NCI-H2227 (cell line): ENCODE data around the gene CLIP1.

Experiments
- DNase-seq: peaks from one replicate; lab custom pipeline; 2025; ENCODE audit not compliant: unreplicated experiment; lab: John Stamatoyannopoulos, UW

Gene CLIP1

DNA sequence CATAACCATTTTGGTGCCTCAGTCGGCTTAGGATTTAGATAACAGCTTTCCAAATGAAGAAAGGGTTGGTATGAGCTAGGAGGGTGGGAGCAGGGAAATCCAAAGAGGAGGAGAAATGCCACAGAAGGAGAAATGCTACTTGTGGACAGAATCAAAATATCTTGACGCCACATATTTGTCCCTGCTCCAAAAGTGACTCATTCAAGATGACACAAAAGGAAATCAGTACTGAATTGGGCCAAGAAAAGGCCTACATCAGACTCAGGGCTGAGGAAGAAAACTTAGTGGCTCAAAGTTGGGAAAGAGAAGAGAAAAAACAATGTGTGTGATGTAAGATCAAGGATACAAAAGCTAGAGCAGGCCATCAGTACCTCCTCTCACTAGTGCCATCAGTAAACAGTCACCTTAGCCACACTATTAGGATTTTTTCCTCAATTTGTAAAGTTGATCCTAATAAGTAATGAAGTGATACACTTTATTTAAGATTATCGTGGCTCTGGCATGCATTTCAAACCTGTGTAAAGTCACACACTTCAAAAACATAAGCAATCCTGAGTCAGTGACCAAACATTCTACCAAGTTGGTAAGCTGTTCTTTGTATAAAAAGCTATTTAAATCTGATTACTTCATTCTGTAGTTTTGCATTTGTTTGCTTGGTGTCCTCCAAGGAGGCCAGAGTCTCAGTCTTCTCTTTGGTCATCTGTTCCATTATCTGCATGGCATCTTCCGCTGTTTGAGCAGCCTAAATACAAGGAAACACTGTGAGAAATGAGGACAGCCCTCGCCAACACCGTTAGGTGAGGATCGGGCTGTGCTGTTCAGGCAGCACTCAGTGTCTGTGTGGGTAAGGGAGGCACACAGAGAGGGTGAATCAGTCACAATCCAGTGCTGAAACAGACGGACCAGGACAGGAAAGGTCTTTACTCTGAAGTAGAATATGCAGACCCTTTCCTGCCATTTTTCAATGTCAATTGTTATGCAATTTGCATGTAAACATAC, 103.6 kb downstream of the CLIP1 start:
- DNase-seq: no peak

DNA sequence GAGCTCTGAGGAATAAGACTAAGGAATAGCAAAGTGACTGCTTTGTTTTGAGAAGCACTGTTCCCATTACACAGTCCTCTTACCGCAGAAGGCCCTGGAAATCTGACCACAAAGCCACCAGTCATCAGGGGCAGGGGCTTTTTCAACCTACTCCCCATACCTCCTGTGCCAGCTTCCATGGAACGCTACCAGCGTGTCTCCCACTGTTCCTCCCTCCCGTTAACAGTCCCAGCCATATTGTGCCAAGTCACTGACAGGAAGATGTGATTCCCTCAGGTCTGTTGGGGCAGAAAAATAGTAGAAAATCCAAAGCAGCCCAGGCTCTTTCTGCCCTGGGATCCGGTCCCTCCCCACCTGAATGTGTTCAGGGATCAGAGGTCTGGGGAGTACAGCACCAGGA, 109.5 kb downstream of the CLIP1 start:
- no peak for DNase-seq

- DNase-seq: no peak
Measured at GRCh38 chr12:122311696-122312095, 110.8 kb downstream of the CLIP1 start.

GRCh38 chr12:122310626-122311333, 111.7 kb downstream of the CLIP1 start:
- no peak for DNase-seq

DNA sequence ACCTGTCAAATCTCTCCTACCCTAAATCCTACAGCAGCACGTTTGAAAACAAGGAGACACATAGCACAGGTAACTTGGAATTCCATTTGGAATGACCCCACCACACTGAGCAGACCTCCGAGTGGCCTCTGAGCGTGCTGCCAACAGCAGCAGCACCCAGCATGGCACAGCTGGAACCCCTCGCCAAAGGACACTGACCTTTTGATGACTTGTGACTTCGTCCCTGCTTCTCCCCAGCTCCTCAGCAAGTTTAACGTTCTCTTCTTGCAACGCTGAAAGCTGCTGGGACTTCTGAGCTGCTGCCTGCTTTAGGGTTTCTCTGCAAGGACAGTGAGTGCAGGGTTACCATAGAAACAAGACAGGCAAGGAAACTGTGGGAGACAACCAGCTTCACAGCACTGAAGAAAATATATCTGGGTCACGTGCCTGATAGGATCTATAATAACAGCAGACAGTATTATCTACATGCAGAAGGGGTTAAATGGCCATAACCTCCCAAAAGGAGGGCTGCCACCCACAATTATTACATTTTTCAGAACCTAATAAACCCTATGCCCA, 112.8 kb downstream of the CLIP1 start:
- no peak for DNase-seq

DNA sequence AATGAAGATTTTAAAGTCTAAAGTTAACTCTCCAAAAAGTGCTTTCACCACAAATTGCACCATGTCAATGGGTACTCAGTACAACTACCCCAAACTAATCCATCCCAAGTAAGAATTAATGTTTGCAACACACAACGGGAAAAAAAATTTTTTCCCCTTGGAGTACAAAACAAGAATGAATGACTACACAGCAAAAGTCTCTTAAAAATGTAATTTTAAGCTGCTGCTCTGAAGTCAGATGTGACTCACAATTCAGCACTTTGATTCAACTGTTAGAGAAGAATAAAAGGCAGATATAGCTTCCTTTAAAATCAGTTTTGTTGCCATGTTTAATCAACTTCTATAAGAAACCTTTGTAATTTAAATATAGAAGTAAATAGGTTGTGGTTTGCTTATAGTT, 113.7 kb downstream of the CLIP1 start:
- DNase-seq: no peak

DNA sequence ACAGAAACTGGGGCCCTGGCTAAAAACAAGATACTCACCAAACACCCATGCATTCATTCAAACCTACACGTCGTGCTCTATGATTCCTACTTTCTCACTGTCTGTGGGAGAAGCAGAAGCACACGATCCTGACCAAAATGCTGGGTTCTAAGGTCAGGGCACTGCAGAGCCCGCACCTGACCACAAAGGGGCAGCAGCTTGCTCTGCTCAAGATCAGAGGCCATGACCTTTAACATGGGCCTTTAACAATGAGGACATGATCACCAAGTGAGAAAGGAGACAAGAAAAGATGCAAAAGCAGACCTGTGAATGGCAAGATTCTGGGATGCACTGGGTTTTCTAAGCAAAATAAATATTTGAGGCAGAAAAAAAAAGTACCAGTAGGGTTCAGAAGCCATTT, 116.1 kb downstream of the CLIP1 start:
- DNase-seq: no peak

- DNase-seq: no peak
Measured at GRCh38 chr12:122304924-122305323, 117.5 kb downstream of the CLIP1 start.

DNA sequence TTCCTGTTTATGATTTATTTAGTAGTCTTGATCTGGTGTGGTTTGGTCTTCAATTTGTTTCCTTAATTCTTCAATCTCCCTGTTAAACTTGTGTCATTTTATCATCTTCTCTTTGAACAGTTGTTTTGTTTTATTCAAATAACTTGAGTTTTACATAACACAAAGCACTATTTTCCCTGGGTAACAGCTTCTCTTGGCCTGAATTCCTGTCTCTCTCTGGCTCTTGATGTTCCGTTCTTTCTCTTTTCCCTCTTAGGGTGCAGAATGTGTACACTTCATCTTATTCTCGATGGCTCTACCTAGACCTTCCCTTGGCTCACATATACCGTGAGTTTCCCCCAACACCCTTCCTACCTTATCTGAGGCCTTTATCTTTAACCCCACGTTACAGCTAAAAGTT, 119.4 kb downstream of the CLIP1 start:
- DNase-seq: no peak

DNA sequence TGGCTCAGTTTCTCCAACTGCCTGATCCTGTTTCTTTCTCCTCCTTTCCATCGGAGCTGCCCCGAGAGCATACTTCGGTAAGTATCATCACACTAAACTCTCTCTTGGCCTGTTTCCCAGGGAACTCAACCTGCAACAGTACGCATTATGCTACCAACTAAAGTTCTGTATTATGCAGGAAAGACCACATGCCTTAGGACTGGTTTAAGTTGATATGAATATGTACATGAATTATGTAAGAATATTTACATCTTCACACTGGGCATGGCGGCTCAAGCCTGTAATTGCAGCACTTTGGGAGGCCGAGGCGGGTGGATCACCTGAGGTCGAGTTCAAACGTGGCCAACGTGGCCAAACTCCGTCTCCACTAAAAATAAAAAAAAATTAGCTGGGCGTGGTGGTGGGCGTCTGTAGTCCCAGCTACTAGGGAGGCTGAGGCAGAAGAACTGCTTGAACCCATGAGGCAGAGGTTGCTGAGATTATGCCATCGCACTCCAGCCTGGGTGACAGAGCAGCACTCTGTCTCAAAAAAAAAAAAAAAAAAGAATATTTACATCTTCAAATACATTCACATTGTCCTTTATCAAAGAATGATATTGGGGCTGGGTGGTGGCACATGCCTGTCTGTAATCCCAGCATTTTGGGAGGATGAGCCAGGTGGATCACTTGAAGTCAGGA, 124.3 kb downstream of the CLIP1 start:
- DNase-seq: no peak

DNA sequence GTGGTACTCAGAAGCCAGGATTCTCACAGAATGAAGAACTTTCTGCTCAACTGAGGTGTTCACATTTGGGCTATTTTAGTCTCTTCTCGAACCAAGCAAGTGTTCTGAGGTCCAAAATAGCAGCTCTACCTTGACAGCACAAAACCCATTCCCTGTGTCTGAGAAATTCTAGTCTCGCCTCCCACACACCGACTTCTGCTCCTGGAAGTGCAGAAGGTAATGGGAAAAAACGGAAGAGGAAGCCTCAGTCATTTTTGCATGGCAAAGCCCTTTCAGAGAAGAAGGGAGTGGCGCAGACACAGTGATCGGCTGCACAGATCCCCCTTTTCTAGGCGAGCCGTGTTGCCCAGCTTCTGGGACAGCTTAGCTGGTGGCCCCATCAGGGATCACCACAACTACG, 125.0 kb downstream of the CLIP1 start:
- no peak for DNase-seq

- no peak for DNase-seq
Measured at GRCh38 chr12:122295877-122296276, 126.6 kb downstream of the CLIP1 start.

DNA sequence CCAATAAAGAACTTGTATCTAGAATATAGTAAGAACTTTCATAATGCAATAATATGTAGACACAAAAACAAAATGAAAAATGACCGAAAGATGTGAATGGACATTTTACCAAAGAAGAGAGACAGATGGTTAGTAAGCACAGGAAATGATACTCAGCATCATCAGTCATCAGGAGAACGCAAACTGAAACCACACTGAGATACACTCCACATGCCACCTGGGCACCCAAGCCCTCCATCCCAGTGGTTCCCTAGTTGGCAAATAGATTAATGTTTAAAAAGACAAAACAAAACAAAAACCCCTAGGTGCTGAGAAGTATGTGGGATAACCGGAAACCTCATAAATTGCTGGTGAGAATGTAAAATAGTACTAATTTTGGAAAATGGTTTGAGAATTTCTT, 129.4 kb downstream of the CLIP1 start:
- DNase-seq: no peak

- no peak for DNase-seq
Measured at GRCh38 chr12:122291431-122291830, 131.0 kb downstream of the CLIP1 start.

GRCh38 chr12:122283680-122284079, 138.8 kb downstream of the CLIP1 start:
- no peak for DNase-seq

DNA sequence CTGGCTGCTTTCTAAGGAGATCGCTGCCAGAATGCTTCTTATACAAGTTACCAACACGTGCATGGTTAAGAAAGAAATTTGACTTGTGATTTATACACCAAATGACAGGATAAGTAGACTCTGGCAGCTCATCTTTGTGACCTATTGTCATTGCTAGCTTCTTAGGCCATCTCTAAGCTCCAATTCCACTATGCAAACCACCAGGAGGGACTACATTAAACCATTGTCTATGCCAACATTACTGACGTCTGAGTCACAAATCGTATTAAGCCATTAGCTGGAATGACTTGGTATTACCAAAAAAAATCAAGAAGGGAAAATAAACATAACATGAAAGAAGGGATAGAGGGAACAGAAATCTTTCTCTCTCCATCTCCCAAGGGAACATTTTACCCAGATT, 140.4 kb downstream of the CLIP1 start:
- DNase-seq: peak; percentile 22

DNA sequence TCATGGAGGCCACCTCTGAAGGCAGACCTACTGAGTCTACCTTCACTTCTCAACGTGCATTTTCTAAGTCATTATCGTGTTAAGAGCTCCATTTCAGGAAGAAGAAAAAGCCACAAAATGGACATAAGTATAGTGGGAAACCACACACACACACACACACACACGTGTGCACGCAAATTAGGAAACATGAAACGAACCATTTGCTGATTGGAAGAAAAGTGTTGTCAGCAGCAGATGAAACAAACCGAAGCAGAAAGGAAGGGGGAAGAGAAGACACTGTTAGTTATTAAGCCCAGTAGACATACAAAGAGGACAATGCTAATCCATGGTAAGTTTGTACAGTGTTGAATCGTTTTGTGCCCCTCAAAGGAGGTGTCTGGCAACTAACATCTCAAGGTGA, 146.2 kb downstream of the CLIP1 start:
- no peak for DNase-seq

GRCh38 chr12:122275459-122275858, 147.0 kb downstream of the CLIP1 start:
- no peak for DNase-seq

DNA sequence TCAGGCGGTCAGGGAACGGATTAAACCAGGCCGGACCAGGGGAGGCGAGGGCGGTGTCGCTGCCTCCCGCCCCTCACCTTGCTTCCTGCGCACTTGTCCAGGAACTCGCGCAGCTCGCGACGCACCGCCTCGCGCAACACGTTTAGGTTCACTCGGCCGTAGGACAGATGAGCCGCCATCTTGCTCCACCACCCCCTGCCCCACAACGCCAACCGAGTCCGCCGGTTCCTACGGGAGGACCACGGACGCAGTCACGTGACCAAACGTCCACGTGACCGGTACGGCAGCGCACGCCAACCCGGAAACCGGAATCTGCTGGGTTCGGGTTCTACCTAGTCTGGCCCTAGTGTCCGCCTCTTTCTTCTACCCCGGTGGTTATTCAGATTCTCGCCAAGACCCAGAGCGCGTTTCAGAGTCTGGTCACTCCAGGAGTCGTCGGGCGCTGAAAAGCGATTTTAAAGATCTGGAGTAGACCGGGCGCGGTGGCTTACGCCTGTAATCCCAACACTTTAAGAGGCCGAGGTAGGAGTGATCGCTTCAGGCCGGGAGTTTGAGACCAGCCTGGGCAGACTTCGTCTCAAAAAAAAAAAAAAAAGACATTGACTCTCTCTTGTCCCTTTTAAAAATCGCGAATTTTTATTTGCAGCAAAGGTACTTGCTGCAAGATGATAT, 156.1 kb downstream of the CLIP1 start, which contains the start of gene VPS33A:
Gene VPS33A (minus strand): TSS at position 265 of the 672 bp plus-strand sequence. CDS start 86 bp downstream, at position 179.
- DNase-seq: peak; percentile 99

GRCh38 chr12:122265886-122266229, 156.6 kb downstream of the CLIP1 start:
- DNase-seq: peak; percentile 51

DNA sequence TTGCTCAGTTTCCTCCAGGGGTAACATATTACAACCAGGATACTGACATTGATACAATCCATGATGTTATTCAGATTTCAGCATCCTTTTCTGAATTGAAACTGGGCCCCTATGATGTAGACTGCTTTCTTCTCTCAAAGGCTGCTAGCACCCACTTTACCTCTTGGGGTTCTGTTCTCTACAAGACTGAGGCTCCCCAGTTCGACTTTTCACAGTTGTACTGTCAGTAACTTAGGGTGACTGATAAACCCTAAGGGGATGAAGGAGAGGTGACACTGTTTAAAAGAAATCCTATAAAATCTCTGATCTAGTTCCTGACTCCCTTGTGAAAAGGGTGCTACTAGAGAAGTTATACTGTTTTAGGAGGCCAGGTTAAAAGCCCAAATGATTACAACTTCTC, 157.0 kb downstream of the CLIP1 start:
- no peak for DNase-seq
